CD4-positive, alpha-beta T cell treated with Interleukin-17A for 4 hours (primary cell): ENCODE results near the gene PHF21B.

Source experiments
- DNase-seq: peaks from one replicate; pipeline ENCODE4 v3.0.0-alpha.2; 2020; ENCODE audit warnings: mixed read lengths

PHF21B gene

DNA sequence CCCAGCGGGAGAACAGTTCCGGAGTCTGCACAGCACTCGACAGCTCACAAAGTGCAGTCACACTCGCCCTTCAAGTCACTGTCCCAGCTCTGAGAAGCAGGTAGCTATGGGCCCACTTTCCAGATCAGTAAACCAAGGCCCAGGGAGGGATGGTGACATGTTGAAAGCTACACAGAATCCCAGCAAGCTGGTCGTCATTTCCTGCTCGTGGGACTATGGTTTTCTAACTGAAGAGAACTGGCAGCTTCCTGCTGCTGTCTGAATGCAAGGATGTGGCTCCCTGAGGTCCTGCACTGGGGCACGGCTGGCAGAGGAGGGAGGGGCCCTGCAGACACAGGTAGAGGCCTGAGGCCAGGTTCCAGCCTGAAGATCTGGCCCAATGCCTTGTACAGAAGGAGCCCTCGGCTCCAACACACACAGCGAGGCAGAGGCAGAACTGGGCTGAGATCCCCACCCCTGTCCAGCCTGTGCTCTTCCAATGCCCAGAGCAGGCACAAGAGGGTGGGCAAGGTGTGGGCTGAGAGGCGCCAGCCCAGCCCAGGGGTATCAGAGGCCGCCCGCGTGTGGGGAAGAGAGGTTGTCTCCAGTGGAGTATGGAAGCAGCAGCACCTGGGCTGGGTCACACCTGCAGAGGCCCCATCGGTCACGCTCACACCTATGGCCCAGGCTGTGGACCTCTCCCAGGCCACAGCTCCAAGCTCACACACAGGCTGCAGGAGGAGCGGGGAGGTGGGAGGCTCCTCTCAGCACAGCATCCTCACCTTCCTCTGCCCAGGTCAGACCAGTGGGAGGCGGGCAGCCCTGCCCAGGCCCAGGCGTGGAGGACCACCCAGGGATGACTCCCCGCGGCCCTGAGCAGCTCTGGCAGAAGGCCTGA lies 119.2 kb downstream of the PHF21B start:
- no peak for DNase-seq

DNA sequence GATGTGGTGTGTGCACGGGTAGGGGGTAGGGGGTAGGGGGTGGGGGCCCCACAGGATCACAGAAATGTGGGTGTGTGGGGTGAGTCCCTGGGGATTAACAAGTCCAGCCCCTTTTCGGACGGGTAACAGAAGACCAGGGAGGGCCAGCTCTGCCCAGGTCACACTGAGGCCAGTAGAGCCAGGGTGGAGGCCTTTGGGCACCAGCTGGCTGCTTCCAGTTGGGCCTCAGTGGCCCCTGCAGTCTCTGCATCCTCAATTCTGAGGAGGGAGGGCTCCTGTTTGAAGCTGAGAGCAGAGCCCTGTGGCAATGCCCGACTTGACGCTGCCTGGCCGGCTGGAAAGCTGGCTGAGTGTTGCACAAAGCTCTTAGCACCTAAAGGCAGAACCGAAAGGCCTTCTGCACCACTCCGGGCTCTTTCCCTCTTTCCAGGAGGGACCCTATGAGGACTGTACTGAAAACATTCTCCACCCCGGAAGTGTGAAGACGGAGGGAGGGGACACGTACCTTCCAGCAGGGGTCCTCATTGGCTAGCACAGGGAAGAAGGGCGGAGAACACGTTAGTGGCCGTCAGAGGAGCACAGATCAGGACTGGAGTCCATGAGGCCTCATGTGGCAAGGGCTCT lies 120.4 kb downstream of the PHF21B start:
- no peak for DNase-seq

DNA sequence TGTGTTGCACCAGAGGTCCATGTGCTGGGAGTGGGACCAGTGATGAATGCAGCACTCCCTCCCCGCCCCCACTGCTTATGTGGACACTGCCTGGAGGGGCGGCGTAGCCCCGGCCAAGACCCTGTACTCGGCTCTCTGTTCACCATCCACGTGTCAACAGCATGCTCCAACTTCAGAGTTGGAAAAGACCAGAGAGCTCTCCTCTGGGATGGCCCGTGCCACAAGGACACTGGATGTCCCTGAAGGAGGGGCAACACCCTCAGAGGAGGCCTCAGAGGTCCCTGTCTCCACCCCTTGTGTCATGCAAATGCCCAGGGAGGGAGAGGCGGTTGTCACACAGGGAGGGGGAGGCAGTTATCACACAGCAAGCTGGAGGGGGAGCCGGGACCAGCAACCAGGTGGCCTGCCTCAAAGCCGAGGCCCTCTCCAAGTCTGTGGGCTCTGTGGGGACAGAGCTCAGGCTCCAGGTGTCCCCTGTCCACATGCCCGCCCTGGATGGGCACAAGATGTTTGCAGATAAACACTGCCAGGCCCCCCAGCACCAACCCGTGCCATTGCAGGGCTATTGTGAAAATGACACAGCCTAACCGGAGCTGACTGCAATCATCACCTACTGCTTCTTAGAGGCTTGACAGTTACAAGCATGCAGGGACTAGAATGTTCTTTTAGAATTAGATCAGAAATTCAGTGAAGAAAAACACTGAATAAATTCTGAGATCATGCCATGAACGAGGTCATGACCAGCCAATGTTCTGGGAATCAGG lies 121.1 kb downstream of the PHF21B start:
- no peak for DNase-seq

DNA sequence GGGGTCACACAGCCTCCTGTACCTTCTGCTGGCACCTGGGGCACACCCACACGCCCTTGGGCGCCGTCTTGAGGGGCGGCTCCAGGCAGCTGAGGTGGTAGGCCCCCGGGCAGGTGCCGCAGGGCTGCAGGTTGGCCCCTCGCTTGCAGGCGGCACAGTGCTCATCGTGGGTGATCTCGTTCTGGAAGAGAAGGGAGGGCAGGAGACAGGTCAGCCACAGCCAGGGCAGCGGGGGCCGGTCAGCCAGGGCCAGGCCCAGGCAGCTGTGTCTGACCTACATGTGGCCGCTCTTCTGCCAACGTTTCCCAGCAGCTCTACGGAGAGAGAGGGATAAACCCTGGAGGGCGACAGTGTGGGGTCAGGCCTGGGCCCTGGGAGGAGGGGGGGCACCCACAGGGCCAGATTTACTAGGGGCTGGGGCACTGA lies 121.9 kb downstream of the PHF21B start:
- DNase-seq = no peak

DNA sequence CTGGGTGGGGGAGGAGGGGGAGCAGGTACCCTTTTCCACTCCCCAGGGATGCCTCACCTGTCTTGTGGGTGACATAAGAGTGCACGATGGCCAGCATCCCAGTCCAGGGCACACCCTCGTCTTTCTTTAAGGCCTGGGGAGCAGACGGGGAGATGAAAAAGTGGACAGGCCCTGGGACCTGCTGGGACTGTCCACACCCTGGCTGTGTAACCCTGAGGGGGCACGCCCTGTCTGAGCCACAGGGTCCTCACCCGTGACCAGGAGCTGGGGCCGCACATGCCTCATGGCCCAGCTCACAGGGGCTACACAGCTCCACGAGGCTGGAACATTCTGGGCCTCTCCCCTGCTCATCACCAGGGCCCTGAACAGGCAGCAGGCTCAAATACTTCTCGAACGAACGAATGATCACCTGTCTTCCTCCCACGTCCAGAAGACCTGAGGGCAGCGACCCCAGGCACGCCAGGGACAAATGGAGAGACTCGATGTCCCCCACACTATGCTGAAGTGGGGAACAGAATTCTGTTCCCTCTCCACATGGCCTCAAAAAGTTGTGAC lies 123.9 kb downstream of the PHF21B start:
- no peak for DNase-seq

DNA sequence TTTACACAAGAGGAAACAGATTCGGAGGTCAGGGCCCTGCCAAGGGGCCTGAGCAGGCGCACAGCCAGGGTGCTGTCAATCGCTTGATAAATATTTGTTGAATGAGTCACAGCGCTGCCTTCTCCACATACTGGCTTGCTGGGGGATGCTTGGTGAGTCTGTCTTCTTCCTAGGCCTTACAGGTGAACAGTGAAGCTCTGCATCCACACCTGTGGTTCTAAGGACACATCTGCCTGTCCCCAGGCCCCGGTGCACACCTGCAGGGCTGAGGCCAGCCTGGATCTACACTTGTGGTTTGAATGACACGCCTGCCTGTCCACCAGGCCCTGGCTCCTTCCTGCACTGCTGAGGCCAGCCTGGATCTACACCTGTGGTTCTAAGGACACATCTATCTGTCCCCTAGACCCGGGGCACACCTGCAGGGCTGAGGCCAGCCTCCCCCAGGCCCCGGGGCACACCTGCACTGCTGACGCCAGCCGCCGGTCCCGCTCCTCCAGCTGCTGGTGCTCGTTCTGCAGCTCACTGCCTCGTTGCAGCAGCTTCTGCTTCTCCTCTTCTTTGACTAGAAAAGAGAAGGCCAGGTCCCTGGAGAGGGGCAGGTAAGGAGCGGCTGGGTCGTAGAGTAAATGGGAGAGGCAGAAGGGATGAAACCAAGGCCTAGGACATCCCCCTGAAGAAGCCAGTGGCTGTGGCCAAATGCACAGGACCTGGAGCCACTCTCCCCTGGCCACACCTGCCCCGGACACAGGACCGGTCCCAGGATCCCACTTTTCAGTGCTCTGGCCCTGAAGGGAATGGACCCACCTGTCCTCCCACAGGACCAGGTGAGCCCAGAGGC lies 124.6 kb downstream of the PHF21B start:
- no peak for DNase-seq

DNA sequence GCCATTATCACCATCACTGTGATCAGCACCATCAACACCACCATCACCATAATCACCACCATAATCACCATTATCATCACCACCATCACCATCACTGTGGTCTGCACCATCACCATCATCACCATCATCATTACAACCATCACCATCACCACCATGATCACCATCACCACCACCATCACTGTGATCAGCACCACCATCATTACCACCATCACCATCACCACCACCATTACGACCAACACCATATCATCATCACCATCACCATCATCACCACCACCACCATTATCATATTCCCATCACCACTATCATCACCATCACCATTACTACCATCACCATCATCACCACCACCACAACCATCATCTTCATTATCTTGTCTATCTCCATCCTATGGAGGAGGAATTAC lies 125.2 kb downstream of the PHF21B start:
- no peak for DNase-seq

DNA sequence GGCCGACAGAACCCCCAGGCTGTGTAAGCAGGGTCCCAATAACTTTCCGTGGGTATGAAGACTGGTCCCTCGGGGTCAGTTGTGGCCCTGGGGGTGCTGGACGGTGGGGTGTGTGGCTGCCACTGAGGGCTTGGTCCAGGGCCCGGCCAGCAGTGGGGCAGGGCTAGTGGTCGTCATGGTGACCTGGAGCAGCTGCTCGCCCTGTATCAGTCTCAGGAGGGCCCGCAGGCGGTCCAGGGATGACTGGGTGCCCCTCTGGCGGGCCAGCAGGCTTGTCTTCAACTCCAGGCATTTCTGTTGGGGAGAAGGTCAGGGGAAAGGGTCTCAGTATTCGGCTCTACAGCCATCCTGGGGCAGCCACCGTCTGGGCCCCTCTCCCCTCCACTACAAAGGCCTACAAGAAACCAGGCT lies 126.8 kb downstream of the PHF21B start:
- DNase-seq = no peak

DNA sequence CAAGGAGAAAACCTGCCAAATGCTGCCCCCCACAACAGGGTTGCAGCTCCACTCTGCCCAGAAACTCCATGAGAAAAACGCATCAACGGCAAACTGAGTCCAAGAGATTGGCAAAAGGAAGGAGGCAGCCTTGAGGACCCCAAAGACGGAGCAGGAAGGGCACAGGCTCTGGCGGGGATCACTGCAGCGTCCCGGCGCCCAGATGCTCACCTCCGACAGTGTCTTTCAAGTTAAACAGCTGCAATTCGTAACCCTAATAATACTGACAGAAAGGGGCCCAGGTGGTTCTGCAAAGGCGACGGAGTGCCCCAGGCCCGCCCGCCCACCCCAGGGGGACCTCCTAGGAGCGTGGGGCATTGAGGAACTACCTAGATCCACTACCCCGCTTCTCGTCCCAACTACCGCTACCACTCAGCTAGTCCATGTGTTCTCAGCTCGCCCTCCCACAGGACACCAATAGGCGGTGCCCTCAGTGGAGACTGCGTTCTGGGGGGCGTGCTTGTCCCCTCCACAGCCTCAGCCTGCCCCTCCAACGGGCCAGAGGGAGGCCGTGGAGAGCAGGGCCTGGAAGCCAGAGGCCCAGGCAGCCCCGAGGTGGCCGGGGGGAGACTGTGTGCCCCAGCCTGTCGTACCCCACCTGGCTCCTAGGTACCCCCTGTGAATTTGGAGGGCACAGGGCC lies 127.4 kb downstream of the PHF21B start:
- no peak for DNase-seq

DNA sequence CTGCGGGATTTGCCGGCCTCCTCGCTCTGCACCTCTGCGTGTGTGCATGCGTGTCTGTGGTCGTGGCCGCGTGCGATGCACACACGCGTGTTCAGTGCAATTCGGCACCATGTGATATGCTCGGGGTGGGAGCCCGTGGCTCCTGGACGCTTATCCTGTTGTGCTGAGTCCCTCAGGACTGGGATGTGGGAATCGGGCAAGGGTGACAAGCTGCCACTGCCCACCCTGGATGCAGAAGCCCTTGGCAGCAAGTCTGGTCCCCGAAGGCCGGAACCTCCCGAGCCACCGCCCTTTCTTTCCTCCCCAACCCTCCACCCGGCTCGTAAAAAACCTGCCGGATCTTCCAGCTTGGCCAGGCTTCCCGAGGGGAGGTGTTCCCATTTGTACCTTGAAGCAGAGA lies 128.2 kb downstream of the PHF21B start:
- DNase-seq = no peak

DNA sequence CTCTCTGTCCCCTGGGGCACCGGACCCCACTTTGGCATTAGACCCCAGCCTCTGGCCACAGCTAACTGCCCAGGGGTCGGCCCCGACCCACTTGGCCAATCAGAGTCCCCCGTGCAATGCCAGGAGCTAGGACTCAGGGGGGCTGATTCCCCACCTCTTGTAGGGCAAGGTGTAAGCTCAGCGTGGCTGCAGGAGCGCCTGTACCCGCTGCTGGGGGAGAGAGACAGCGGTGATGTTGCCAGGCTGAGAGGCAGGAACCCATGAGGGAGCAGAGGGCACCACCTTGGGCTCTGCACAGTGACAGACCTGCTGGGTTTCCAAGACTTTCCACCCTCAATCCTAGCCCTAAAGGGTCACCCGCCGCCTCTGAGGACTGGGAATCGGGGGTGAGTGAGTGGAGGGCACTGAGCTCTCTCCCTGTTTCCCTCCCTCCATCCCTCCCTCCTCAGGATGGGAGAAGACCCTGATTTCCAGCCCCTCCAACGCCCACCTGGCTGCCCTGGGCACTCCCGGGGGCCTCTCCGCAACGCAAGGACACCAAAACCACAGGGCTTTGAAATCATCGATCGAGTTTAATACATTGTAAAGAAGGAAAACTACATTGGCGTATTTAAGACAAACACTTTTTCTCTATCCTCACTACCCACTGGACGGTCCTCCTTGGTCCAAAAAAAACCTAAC lies 129.1 kb downstream of the PHF21B start:
- DNase-seq = no peak

DNA sequence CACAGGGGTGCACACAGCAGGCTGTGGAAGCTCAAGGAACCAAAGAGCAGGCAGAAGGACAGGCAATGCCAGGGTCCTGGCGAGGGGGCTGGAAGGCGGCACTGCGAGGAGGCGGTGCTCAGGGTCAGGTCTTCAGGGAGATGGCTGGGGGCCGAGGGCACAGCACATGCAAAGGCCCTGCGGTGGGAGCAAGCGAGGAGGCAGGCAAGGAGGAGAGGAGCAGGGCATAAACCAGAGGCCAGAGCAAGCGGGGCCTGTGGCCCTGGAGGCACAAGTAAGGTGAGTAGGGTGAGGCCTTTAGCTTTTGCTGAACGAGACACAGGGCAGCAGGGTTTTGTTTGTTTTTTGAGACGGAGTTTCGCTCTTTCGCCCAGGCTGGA lies 130.5 kb downstream of the PHF21B start:
- DNase-seq = no peak

DNA sequence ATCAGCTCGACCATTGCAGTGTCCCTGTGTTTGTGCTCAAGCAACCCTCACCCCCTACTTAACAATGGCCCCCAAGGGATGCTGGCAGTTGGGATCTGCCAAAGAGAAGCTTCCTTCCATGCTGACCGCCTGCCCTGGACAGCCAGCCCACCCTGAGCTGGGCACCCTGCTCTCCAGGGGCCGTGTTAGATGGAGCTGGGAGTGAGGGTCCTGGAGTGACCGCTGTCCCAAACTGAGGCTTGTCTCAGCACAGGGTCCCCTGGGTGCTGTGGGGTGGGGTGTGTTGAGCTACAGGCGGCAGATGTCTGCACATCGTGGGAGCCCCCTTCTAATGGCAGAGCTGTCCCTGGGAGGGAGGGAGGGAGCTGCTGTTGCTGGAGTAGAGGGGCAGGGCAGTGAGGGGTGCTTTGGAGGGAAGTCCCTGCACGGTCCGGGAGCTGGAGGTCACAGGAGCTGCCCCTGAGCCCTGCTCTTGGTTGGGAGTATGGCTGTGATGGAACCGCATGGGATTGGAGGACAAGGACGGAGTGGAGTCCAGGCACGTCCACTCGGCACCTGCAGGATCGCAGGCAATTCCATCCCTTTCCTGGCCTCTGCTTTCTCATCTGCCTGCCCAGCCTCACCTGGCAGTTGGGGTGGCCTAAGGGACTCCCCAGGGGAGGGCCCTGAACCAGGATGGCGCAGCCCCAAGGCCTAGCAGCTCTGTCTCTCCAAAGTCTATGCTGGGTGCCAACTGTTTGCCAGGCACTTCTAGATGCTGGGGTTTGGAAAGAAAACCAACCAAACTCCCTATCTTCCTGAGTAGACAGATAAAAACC lies 131.1 kb downstream of the PHF21B start:
- no peak for DNase-seq

DNA sequence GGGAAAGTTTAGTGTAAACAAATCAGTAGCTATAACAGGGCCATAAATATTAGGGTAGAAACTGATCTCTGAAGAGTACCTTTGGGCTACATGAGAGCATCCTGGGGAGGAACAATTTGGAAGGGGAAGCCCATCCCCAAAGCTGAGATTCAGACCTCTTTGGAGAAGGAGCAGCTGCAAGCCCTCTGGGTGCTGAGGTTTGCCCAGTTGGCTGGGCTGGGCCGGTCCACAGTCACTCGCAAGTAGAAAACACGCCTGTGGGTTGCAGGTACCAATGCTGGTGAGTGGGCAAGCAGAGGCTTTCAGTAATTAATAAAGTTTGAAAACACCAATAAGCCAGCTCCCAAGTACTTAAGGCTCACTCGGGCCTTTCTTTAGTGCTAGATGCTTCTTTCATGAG lies 132.9 kb downstream of the PHF21B start:
- DNase-seq = no peak

DNA sequence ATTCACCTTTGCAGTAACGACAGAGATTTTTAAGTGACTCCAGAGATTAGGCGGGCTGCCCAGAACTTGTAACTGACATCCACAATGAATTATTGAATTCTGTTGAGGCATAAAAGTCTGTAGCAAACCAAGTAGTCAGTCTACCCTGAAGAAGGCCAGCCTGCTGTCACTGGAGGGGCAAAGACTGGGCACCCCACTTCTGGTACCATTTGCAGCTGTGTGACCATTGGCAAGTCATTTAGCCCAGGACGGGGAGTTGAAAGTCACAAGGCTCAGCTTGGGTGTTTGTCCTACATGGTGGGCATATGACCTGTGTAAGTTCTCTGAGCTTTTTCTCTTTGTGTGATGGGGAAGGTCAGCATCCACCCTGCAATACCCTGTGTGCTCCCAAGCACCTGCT lies 138.0 kb downstream of the PHF21B start:
- DNase-seq = no peak

DNA sequence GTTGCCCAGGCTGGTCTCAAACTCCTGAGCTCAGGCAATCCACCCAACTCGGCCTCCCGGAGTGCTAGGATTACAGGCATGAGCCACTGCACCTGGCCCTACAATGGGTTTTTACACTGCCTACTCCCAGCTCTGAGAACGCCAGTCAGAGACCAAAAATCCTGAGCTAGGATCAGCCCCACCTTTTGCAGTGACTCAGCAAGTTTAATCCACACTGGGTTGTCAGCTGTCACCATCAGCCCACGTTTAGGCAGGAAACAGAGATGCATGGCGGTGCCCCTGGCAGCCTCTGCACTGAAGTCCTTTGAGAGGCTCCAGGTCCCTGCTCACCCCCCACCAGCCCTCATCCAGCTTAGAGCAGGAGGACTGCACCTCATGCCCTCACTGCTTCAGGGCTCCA lies 139.8 kb downstream of the PHF21B start:
- DNase-seq = no peak

DNA sequence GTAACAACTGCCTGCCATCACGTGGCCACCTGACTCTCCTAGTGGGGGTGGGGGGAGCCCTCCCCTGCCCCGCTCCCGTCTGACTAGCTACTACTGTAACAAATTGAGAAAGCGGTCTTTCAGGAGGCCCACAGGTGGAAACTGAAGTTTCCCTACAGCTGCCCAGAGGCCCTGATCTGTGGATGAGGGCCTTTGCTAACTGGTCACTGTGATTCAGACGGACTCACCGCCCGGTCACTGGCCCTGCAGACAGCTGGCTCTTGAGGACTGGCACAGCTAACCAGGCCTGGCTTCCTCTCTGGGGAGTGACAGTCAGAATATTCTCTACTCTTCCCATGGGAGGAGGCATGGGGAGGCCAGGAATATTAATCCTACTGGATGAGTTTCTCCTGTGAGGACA lies 140.6 kb downstream of the PHF21B start:
- no peak for DNase-seq

DNA sequence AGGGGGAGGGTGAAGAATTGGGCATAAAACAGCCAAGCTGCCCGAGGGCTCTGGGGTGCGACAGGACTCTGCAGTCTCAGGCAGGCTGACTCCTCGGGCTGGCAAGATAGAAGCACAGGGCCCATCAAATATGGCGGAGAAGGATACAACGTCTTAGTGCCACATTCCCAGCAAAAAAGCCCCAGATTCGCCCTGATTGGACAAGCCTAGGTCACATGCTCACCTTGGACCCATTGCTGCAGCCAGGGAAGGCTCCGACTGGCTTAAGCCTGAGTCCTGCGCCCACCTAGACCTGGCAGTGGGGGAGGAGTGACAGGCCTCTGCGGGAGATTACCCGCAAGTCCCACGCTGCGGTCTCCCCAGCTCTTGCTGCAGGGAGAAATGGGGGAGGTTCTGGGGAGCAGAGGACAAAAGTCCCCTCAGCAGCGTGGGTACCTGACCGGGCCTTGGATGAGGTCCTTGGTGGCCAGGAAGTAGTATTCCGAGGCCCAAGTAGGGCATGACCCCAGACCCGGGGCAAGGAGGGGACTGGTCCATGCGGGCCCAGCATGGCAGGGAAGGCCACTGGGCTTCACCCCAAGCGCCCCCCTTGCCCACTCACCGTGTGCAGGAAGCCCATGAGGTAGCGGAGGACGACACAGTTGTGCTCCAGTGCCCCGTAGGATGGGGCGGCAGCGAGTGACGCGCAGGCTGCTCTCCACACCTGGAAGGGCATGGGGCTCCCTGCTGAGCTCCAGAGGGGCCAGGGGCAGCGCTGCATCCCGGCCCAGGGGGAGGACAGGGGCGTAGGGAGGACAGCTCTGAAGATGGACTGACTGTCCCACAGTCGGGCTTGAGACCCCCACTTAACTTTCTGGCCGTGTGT lies 144.4 kb downstream of the PHF21B start:
- no peak for DNase-seq
